Glutamatergic neuron (in vitro differentiated cells): Measurements from ENCODE around the gene MAPKBP1. TPM values are rescaled to one million over a fixed set of nuclear protein-coding genes. Genes with fewer than 3 reads are reported as not detected.

ENCODE experiments used
- DNase-seq: peaks from one replicate; pipeline ENCODE4 v3.0.0; 2022
- H3K27ac Mint-ChIP-seq: one replicate; pipeline ENCODE4 v1.8.0; 2020; ENCODE audit warnings: mild to moderate bottlenecking, mixed read lengths, inconsistent platforms; ENCODE audit not compliant: unreplicated experiment
- H3K27me3 Mint-ChIP-seq: one replicate; pipeline ENCODE4 v1.8.0; 2020; ENCODE audit warnings: mild to moderate bottlenecking, moderate library complexity, mixed read lengths, inconsistent platforms; ENCODE audit not compliant: unreplicated experiment
- H3K36me3 Mint-ChIP-seq: one replicate; pipeline ENCODE4 v1.8.0; 2020; ENCODE audit warnings: mild to moderate bottlenecking, mixed read lengths, inconsistent platforms; ENCODE audit not compliant: unreplicated experiment
- H3K4me1 Mint-ChIP-seq: one replicate; pipeline ENCODE4 v1.8.0; 2020; ENCODE audit warnings: mild to moderate bottlenecking, low read depth, mixed read lengths, inconsistent platforms; ENCODE audit not compliant: unreplicated experiment
- H3K4me3 Mint-ChIP-seq: one replicate; pipeline ENCODE4 v1.8.0; 2020; ENCODE audit warnings: mild to moderate bottlenecking, mixed read lengths, inconsistent platforms; ENCODE audit not compliant: unreplicated experiment
- H3K9me3 Mint-ChIP-seq: one replicate; pipeline ENCODE4 v1.8.0; 2020; ENCODE audit warnings: mild to moderate bottlenecking, moderate library complexity, mixed read lengths, inconsistent platforms; ENCODE audit not compliant: unreplicated experiment
- total RNA-seq: library from RNA; stranded (reverse); fragmentation: NEBNext Ultra II Directional; extraction: Animal tissue kit (Norgen Biotek cat#: 25700); gene quantifications from one replicate; pipeline ENCODE4 v1.2.1, GENCODE V29; 2021; ENCODE audit not compliant: unreplicated experiment
- TF ChIP-seq, protein P1 (sequence below): fragments of 200-600 bp; sonication (generic); IDR thresholded peaks from one replicate; pipeline ENCODE4 v1.5.0; 2021; ENCODE audit not compliant: partially characterized antibody, unreplicated experiment

The MAPKBP1 gene
- total RNA-seq, 1 donor from 2014 or later, result 45.7 TPM

DNA sequence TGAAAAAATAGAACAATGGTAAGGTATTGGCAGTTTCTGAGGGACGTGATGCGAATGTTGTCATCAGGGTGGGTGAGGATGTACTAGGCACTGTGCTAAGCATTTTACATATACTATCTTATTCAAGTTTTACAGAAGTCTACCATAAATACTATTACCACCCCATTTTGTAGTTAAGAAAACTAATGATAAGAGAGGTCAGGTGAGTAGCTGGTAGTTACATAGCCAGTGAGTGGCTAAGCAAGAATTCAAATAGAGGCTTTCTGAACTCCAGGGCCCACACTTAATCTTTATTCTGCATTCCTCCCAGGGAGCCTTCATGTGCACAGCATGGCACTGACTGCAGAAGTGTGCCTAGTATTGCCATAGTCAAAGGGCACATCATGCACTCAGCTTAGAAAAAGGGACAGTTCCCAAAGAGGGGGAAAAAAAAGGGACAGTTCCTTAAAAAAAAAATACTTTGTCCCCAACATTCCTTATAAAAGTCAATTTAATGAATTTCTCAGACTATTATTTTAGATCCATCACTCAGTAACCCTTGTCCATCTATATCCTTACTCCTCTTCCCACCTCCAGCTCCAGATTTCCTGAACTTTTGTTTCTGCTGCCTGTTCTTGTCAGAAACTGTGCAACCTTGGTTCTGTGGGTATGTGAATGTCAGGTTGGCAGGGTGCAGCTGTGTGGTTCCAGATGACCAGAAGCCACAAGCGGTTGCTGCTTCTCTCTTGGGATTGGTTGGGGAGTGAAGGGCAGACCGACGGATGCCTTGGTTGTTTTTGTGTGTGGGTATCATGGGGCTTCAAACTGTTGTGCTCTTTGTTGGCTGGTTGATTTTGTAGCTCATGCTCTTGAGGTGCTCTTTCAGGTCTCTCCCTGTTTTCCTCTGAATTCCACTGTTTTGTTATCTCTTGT is 8.3 kb downstream of the MAPKBP1 start:
- Mint-ChIP-seq H3K4me1 (peaks cover 12% of the 10 kb centered on the region), H3K27me3 (no peaks in the 10 kb centered on the region)

DNA sequence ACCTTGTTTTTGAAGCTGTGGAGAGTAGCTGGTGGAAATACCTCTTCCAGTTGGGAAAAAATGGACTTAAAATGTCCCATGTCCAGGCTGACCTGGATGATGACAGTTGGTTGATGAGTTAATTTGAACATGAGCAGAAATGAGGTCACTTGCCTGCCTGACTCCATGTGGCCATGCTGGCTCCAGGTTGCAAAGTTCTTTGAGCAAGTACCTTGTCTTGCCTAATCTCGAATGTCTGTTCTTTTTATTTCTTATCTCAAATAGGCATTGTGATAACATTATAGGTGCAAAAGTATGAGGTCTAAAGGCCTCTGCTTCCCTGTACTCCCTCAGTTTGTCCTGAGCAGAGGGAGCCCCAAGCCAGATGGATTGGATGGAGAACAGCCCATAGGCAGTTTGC is 9.0 kb downstream of the MAPKBP1 start:
- Mint-ChIP-seq H3K36me3 (no peaks in the 10 kb centered on the region), H3K9me3 (no peaks in the 10 kb centered on the region), H3K4me3 (no peak overlapping the region), H3K4me1 (peaks cover 13% of the 10 kb centered on the region), H3K27ac (no peak overlapping the region), H3K27me3 (no peaks in the 10 kb centered on the region)
- no peak for DNase-seq
- TF ChIP-seq, protein P1, sequence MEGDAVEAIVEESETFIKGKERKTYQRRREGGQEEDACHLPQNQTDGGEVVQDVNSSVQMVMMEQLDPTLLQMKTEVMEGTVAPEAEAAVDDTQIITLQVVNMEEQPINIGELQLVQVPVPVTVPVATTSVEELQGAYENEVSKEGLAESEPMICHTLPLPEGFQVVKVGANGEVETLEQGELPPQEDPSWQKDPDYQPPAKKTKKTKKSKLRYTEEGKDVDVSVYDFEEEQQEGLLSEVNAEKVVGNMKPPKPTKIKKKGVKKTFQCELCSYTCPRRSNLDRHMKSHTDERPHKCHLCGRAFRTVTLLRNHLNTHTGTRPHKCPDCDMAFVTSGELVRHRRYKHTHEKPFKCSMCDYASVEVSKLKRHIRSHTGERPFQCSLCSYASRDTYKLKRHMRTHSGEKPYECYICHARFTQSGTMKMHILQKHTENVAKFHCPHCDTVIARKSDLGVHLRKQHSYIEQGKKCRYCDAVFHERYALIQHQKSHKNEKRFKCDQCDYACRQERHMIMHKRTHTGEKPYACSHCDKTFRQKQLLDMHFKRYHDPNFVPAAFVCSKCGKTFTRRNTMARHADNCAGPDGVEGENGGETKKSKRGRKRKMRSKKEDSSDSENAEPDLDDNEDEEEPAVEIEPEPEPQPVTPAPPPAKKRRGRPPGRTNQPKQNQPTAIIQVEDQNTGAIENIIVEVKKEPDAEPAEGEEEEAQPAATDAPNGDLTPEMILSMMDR, result no peak

More for the DNA sequence above, 8.3 kb downstream of the MAPKBP1 start:
- H3K27ac Mint-ChIP-seq, result no peak overlapping the region
- no peaks in the 10 kb centered on the region for H3K9me3 Mint-ChIP-seq
- TF ChIP-seq, protein P1, result no peak
- H3K4me3 Mint-ChIP-seq, result no peak overlapping the region
- DNase-seq, result no peak
- no peaks in the 10 kb centered on the region for H3K36me3 Mint-ChIP-seq

DNA sequence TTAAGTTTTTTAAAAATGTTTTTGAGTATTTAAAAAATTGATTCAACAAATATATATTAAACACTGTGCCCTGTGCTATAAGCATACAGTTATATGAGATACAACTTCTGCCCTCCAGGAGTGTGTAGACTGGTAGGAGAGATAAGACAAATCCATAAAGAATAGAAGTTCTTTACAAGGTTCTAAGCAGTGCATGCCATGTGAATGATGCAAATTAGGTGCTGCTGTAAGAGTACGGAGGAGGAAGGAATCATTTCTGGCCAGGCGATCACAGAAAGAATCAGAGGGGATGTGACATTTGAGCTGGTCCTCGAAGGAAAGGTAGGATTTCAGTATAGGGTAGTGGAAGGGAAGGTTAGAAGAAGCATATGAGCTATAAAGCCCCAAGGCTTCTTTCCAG is 14.0 kb downstream of the MAPKBP1 start:
- Mint-ChIP-seq H3K4me1 (peaks cover 35% of the 10 kb centered on the region), H3K9me3 (peaks cover 2% of the 10 kb centered on the region), H3K27me3 (no peaks in the 10 kb centered on the region), H3K4me3 (no peak overlapping the region), H3K36me3 (no peaks in the 10 kb centered on the region), H3K27ac (no peak overlapping the region)
- DNase-seq, result no peak
- TF ChIP-seq, protein P1, result no peak

DNA sequence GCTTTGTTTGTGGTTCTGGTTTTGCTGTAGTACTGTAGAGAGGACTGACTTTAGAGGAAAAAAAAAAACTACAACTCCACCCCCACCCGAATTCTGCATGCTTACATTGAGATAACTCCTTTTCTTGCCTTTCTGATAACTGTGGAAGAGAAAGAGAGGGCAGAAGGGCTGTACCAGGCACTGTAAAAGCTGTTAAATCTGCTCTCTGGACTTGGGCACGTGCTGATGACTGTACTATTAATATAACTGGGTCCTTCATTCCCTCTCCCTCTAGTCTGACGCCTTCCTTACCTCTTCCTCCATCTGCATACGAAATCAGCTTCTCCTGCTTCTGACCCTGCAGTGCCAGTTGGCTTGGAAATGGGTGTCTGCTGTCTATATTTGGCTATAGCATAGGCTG is 15.0 kb downstream of the MAPKBP1 start:
- Mint-ChIP-seq H3K36me3 (no peaks in the 10 kb centered on the region), H3K4me3 (peak overlapping the region; percentile 13), H3K27ac (no peak overlapping the region), H3K27me3 (no peaks in the 10 kb centered on the region), H3K9me3 (peaks cover 2% of the 10 kb centered on the region), H3K4me1 (peaks cover 33% of the 10 kb centered on the region)
- DNase-seq, result no peak
- TF ChIP-seq, protein P1, result no peak

DNA sequence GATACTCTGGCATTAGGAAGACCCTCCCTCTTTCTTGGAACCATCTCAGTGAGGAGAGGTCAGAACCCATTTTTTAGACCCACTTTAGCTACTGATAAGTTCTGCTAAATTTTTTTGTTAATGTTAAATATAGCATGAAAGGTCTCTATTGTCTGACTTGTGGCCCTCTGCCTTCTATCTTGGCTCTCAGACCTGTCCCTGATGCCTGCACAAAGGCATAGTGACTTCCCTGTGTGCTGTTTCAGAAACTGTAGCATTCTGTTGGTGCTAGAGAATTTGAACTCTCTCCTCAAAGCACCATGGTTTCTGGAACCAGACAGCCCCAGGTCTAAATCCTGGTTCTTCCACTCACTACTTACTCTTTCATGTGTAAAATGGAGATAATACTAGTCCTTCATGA is 15.4 kb downstream of the MAPKBP1 start:
- H3K27ac Mint-ChIP-seq, result no peak overlapping the region

More for the DNA sequence above, 15.4 kb downstream of the MAPKBP1 start:
- TF ChIP-seq, protein P1, result no peak
- Mint-ChIP-seq H3K27me3 (no peaks in the 10 kb centered on the region), H3K4me1 (peaks cover 33% of the 10 kb centered on the region), H3K36me3 (no peaks in the 10 kb centered on the region), H3K9me3 (peaks cover 2% of the 10 kb centered on the region), H3K4me3 (no peak overlapping the region)
- DNase-seq, result no peak
